HepG2 (cell line): ENCODE data around the gene TMEM225B. TPM values are rescaled to one million over a fixed set of nuclear protein-coding genes. Genes with fewer than 3 reads are reported as not detected.

ENCODE experiments used
- ATF7 ChIP-seq, 2 experiments: fragments of 450-650 bp in 1 of 2; sonication (generic) in 1 of 2; formaldehyde crosslinking in 1 of 2; IDR thresholded peaks; 2 replicates each; pipeline versions ENCODE4 v1.4.0 to v1.6.1; 2016 to 2020; ENCODE audit warnings: antibody characterized with exemption in 1 of 2, mild to moderate bottlenecking in 1 of 2, missing genetic modification reagents in 1 of 2
- KAT7 ChIP-seq: IDR thresholded peaks from 2 replicates; pipeline ENCODE4 v1.6.1; 2018; ENCODE audit warnings: borderline replicate concordance, missing compliant biosample characterization
- MED8 ChIP-seq: sonication (generic); formaldehyde crosslinking; IDR thresholded peaks from 2 replicates; pipeline ENCODE4 v1.8.1; 2023; ENCODE audit warnings: mild to moderate bottlenecking, missing genetic modification reagents; ENCODE audit not compliant: insufficient replicate concordance
- RELA ChIP-seq: sonication (generic); formaldehyde crosslinking; IDR thresholded peaks from 2 replicates; pipeline ENCODE4 v1.4.0; 2020; ENCODE audit warnings: missing genetic modification reagents
- ZNF317 ChIP-seq: sonication (generic); formaldehyde crosslinking; IDR thresholded peaks from 2 replicates; pipeline ENCODE4 v1.5.0; 2020; ENCODE audit warnings: mild to moderate bottlenecking, missing genetic modification reagents
- ZNF577 ChIP-seq: sonication (generic); formaldehyde crosslinking; IDR thresholded peaks from 2 replicates; pipeline ENCODE4 v1.4.0; 2020; ENCODE audit warnings: mild to moderate bottlenecking, low read depth, missing genetic modification reagents, borderline replicate concordance
- ZNF644 ChIP-seq: IDR thresholded peaks from 2 replicates; pipeline ENCODE4 v1.6.1; 2016; ENCODE audit warnings: low read depth
- ZSCAN21 ChIP-seq: sonication (generic); formaldehyde crosslinking; IDR thresholded peaks from 2 replicates; pipeline ENCODE4 v1.8.0; 2022; ENCODE audit warnings: mild to moderate bottlenecking, missing genetic modification reagents, moderate library complexity, borderline replicate concordance
- polyA plus RNA-seq, 8 experiments: library from polyadenylated mRNA; depleted of rRNA in 3 of 8; stranded (reverse) in 7 of 8; unstranded in 1 of 8; fragments of >200 nt; fragmentation: Illumina TruSeq in 4 of 8; extraction: Trizol in 4 of 8; gene quantifications; 2 replicates each; pipeline versions ENCODE4 v1.2.1 to v1.2.3, GENCODE V29; 2011 to 2016; ENCODE audit warnings: low read depth in 4 of 8, missing spikeins in 1 of 8, mixed read lengths in 1 of 8; ENCODE audit not compliant: insufficient read depth in 1 of 8
- total RNA-seq, 5 experiments: library from RNA; depleted of rRNA; stranded (reverse); fragments of >200 nt; fragmentation: Illumina TruSeq; extraction: Trizol; gene quantifications; 2 replicates each; pipeline ENCODE4 v1.2.3, GENCODE V29; 2016; ENCODE audit warnings: low read depth in 1 of 5
- TF ChIP-seq, protein P1 (sequence below): sonication (generic); formaldehyde crosslinking; IDR thresholded peaks from 2 replicates; pipeline ENCODE4 v1.5.0; 2020; ENCODE audit warnings: mild to moderate bottlenecking, missing genetic modification reagents
- TF ChIP-seq, protein P2 (sequence below), 2 experiments: sonication (generic) in 1 of 2; formaldehyde crosslinking in 1 of 2; IDR thresholded peaks; 2 replicates each; pipeline versions ENCODE4 v1.4.0 to v1.6.1; 2016 to 2020; ENCODE audit warnings: borderline replicate concordance in 1 of 2, low read depth in 1 of 2, mild to moderate bottlenecking in 1 of 2, missing genetic modification reagents in 1 of 2
- TF ChIP-seq, protein P3 (sequence below): sonication (generic); formaldehyde crosslinking; IDR thresholded peaks from 2 replicates; pipeline ENCODE4 v1.4.0; 2020; ENCODE audit warnings: missing genetic modification reagents
- TF ChIP-seq, protein P4 (sequence below): IDR thresholded peaks from 2 replicates; pipeline ENCODE4 v1.6.1; 2016; ENCODE audit warnings: low read depth

The TMEM225B gene
- total and polyA plus RNA-seq, 2 of the 13 experiments (the other 11 are each of a cell fraction or from before 2014, with no cell fraction given) = 0.78 to 0.95 TPM

DNA sequence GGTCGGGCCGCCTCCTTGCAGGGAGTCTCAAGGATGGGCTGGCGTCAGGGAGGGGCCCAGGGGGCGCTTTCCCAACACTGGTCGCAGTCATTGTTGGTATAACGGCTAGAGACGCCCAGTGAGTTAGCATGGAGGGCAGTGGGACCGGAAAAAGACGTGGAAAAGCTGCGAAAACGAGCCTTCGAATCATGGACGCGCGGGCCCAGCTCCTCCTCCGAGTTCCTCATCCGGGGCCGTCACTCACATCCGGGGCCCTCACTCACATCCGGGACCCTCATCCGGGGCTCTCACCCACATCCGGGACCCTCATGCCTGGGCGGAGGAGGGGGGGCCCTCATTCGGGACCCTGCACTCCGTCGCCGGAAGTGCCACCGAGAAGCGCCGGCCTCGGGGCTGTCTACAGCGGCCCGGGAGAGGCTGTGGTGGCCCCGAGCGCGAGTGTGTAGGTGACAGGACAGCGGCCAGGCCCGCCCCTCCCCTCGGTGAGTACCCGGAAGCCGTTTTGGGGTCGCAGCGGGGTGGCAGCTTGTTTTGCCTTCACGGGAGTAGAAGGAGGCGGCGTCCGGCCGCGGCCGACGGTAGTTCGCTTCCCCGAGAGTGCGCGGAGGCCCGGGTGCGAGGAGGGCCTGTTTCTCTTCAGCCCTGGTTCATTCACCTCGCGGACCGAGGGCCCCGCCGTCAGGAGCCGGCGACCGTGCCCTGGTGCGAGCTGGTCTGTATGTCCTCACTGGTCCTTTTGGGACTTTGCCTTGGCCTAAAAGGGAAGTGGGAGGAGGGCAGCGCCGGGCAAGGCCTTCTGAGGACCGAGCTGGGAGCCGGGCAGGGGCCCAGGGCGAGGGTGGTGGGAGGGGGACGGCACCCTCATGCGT is 39.5 kb upstream of the TMEM225B start, which contains the start of gene ZNF655 (continued):
- TF ChIP-seq ZSCAN21 (peak; percentile 15; the same call in 1 of the 2 replicates), RELA (CRISPR knock-in tag) (peak; percentile 20; the same call in 1 of the 2 replicates), KAT7 (CRISPR knock-in tag) (no peak), ZNF317 (peak; percentile 86), MED8 (CRISPR knock-in tag) (peak; percentile 45), ATF7 (IDR thresholded peaks at IDR 0.05) (no peak), ATF7 (CRISPR knock-in tag; IDR thresholded peaks at IDR 0.05) (no peak), ZNF644 (CRISPR knock-in tag) (no peak), ZNF577 (CRISPR knock-in tag) (no peak)
- TF ChIP-seq, protein P1, sequence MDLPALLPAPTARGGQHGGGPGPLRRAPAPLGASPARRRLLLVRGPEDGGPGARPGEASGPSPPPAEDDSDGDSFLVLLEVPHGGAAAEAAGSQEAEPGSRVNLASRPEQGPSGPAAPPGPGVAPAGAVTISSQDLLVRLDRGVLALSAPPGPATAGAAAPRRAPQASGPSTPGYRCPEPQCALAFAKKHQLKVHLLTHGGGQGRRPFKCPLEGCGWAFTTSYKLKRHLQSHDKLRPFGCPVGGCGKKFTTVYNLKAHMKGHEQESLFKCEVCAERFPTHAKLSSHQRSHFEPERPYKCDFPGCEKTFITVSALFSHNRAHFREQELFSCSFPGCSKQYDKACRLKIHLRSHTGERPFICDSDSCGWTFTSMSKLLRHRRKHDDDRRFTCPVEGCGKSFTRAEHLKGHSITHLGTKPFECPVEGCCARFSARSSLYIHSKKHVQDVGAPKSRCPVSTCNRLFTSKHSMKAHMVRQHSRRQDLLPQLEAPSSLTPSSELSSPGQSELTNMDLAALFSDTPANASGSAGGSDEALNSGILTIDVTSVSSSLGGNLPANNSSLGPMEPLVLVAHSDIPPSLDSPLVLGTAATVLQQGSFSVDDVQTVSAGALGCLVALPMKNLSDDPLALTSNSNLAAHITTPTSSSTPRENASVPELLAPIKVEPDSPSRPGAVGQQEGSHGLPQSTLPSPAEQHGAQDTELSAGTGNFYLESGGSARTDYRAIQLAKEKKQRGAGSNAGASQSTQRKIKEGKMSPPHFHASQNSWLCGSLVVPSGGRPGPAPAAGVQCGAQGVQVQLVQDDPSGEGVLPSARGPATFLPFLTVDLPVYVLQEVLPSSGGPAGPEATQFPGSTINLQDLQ (CRISPR knock-in tag) = no peak
- TF ChIP-seq, protein P2, sequence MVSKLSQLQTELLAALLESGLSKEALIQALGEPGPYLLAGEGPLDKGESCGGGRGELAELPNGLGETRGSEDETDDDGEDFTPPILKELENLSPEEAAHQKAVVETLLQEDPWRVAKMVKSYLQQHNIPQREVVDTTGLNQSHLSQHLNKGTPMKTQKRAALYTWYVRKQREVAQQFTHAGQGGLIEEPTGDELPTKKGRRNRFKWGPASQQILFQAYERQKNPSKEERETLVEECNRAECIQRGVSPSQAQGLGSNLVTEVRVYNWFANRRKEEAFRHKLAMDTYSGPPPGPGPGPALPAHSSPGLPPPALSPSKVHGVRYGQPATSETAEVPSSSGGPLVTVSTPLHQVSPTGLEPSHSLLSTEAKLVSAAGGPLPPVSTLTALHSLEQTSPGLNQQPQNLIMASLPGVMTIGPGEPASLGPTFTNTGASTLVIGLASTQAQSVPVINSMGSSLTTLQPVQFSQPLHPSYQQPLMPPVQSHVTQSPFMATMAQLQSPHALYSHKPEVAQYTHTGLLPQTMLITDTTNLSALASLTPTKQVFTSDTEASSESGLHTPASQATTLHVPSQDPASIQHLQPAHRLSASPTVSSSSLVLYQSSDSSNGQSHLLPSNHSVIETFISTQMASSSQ (IDR thresholded peaks at IDR 0.05; ENCODE audit: low read depth) = no peak
- TF ChIP-seq, protein P2 (CRISPR knock-in tag; IDR thresholded peaks at IDR 0.05; ENCODE audit: borderline replicate concordance) = no peak; the same call in 1 of the 2 replicates
- TF ChIP-seq, protein P3, sequence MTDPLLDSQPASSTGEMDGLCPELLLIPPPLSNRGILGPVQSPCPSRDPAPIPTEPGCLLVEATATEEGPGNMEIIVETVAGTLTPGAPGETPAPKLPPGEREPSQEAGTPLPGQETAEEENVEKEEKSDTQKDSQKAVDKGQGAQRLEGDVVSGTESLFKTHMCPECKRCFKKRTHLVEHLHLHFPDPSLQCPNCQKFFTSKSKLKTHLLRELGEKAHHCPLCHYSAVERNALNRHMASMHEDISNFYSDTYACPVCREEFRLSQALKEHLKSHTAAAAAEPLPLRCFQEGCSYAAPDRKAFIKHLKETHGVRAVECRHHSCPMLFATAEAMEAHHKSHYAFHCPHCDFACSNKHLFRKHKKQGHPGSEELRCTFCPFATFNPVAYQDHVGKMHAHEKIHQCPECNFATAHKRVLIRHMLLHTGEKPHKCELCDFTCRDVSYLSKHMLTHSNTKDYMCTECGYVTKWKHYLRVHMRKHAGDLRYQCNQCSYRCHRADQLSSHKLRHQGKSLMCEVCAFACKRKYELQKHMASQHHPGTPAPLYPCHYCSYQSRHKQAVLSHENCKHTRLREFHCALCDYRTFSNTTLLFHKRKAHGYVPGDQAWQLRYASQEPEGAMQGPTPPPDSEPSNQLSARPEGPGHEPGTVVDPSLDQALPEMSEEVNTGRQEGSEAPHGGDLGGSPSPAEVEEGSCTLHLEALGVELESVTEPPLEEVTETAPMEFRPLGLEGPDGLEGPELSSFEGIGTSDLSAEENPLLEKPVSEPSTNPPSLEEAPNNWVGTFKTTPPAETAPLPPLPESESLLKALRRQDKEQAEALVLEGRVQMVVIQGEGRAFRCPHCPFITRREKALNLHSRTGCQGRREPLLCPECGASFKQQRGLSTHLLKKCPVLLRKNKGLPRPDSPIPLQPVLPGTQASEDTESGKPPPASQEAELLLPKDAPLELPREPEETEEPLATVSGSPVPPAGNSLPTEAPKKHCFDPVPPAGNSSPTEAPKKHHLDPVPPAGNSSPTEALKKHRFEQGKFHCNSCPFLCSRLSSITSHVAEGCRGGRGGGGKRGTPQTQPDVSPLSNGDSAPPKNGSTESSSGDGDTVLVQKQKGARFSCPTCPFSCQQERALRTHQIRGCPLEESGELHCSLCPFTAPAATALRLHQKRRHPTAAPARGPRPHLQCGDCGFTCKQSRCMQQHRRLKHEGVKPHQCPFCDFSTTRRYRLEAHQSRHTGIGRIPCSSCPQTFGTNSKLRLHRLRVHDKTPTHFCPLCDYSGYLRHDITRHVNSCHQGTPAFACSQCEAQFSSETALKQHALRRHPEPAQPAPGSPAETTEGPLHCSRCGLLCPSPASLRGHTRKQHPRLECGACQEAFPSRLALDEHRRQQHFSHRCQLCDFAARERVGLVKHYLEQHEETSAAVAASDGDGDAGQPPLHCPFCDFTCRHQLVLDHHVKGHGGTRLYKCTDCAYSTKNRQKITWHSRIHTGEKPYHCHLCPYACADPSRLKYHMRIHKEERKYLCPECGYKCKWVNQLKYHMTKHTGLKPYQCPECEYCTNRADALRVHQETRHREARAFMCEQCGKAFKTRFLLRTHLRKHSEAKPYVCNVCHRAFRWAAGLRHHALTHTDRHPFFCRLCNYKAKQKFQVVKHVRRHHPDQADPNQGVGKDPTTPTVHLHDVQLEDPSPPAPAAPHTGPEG (CRISPR knock-in tag) = no peak; the same call in 1 of the 2 replicates
- TF ChIP-seq, protein P4, sequence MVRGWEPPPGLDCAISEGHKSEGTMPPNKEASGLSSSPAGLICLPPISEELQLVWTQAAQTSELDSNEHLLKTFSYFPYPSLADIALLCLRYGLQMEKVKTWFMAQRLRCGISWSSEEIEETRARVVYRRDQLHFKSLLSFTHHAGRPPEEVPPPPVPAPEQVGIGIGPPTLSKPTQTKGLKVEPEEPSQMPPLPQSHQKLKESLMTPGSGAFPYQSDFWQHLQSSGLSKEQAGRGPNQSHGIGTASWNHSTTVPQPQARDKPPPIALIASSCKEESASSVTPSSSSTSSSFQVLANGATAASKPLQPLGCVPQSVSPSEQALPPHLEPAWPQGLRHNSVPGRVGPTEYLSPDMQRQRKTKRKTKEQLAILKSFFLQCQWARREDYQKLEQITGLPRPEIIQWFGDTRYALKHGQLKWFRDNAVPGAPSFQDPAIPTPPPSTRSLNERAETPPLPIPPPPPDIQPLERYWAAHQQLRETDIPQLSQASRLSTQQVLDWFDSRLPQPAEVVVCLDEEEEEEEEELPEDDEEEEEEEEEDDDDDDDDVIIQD (CRISPR knock-in tag) = peak; percentile 26
